OCI-LY1 (cell line): Measurements from ENCODE around the gene MAP2.

Source experiments
- EZH2 ChIP-seq: fragments of 200-600 bp; sonication (generic), shearing (Covaris generic); IDR thresholded peaks from 2 replicates; pipeline ENCODE4 v1.8.0; 2017; ENCODE audit warnings: borderline replicate concordance, mixed run types, mild to moderate bottlenecking, antibody characterized with exemption, low read length, moderate library complexity, mixed read lengths
- TF ChIP-seq, protein P1 (sequence below): fragments of 200-600 bp; sonication (generic), shearing (Covaris generic); IDR thresholded peaks from 2 replicates; pipeline ENCODE4 v1.5.1; 2017; ENCODE audit warnings: mild to moderate bottlenecking, antibody characterized with exemption, low read length, moderate library complexity, mixed read lengths

GRCh38 chr2:209767316-209767715 lies 343.5 kb downstream of the MAP2 start:
- TF ChIP-seq EZH2: no peak
- TF ChIP-seq, protein P1, sequence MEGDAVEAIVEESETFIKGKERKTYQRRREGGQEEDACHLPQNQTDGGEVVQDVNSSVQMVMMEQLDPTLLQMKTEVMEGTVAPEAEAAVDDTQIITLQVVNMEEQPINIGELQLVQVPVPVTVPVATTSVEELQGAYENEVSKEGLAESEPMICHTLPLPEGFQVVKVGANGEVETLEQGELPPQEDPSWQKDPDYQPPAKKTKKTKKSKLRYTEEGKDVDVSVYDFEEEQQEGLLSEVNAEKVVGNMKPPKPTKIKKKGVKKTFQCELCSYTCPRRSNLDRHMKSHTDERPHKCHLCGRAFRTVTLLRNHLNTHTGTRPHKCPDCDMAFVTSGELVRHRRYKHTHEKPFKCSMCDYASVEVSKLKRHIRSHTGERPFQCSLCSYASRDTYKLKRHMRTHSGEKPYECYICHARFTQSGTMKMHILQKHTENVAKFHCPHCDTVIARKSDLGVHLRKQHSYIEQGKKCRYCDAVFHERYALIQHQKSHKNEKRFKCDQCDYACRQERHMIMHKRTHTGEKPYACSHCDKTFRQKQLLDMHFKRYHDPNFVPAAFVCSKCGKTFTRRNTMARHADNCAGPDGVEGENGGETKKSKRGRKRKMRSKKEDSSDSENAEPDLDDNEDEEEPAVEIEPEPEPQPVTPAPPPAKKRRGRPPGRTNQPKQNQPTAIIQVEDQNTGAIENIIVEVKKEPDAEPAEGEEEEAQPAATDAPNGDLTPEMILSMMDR: no peak
